K562 (cell line): ENCODE measurements around the gene TCAP. TPM values are rescaled to one million over a fixed set of nuclear protein-coding genes. Genes with fewer than 3 reads are reported as not detected.

Source experiments
- ARID1B ChIP-seq: fragments of 450-650 bp; IDR thresholded peaks from 2 replicates; pipeline ENCODE4 v1.6.1; 2016; ENCODE audit warnings: antibody characterized with exemption, mild to moderate bottlenecking, inconsistent platforms
- BRD4 ChIP-seq: fragments of 200-600 bp; sonication (generic); IDR thresholded peaks from 2 replicates; pipeline ENCODE4 v1.6.1; 2017; ENCODE audit warnings: inconsistent platforms
- CREM ChIP-seq: IDR thresholded peaks from 2 replicates; pipeline ENCODE4 v1.6.1; 2014; ENCODE audit warnings: antibody characterized with exemption, low read depth
- EP400 ChIP-seq: fragments of 450-650 bp; IDR thresholded peaks from 2 replicates; pipeline ENCODE4 v1.6.1; 2017; ENCODE audit warnings: antibody characterized with exemption, mild to moderate bottlenecking, moderate library complexity
- GTF2F1 ChIP-seq: IDR thresholded peaks from 2 replicates; pipeline ENCODE4 v1.6.1; 2011; ENCODE audit warnings: low read depth, low read length, improper control_type of control experiment
- HNRNPLL ChIP-seq: fragments of 200-400 bp; formaldehyde crosslinking; IDR thresholded peaks from 2 replicates; pipeline ENCODE4 v1.6.1; 2017; ENCODE audit warnings: low read length, low read depth, mild to moderate bottlenecking; ENCODE audit not compliant: poor library complexity, severe bottlenecking
- KDM1A ChIP-seq, 2 experiments: fragments of 450-650 bp; IDR thresholded peaks; 2 replicates each; pipeline ENCODE4 v1.6.1; 2016; ENCODE audit warnings: mild to moderate bottlenecking in 2 of 2
- LEF1 ChIP-seq: fragments of 450-650 bp; IDR thresholded peaks from 2 replicates; pipeline ENCODE4 v1.6.1; 2016; ENCODE audit warnings: mild to moderate bottlenecking
- NR2C1 ChIP-seq, 2 experiments: fragments of 450-650 bp; IDR thresholded peaks; 2 replicates each; pipeline ENCODE4 v1.6.1; 2017; ENCODE audit warnings: mild to moderate bottlenecking in 2 of 2, antibody characterized with exemption in 1 of 2, inconsistent platforms in 1 of 2, missing compliant biosample characterization in 1 of 2, missing genetic modification characterization in 1 of 2
- NR4A1 ChIP-seq, 2 experiments: fragments of 250-450 bp in 1 of 2; fragments of 450-650 bp in 1 of 2; sonication (Bioruptor Pico) in 1 of 2; IDR thresholded peaks; 2 replicates each; pipeline versions ENCODE4 v1.4.0 to v1.6.1; 2016 to 2020; ENCODE audit warnings: mild to moderate bottlenecking in 2 of 2, missing compliant biosample characterization in 1 of 2, missing genetic modification characterization in 1 of 2, moderate library complexity in 1 of 2
- RBFOX2 ChIP-seq: fragments of 200-400 bp; formaldehyde crosslinking; IDR thresholded peaks from 2 replicates; pipeline ENCODE4 v1.6.1; 2017; ENCODE audit warnings: low read depth, mild to moderate bottlenecking, low read length, moderate library complexity
- ZC3H8 ChIP-seq: fragments of 450-650 bp; IDR thresholded peaks from 2 replicates; pipeline ENCODE4 v1.6.1; 2017
- ZFP36 ChIP-seq: fragments of 150-350 bp; IDR thresholded peaks from 2 replicates; pipeline ENCODE4 v1.6.1; 2018; ENCODE audit warnings: low read length, low read depth; ENCODE audit not compliant: partially characterized antibody
- ZKSCAN1 ChIP-seq: fragments of 150-350 bp; IDR thresholded peaks from 2 replicates; pipeline ENCODE4 v1.6.1; 2016; ENCODE audit warnings: low read depth, low read length
- ZNF253 ChIP-seq: fragments of 250-450 bp; sonication (Bioruptor Pico); conservative IDR thresholded peaks from 2 replicates; pipeline ENCODE4 v1.6.1; 2021; ENCODE audit warnings: mild to moderate bottlenecking
- ZNF274 ChIP-seq: IDR thresholded peaks from 2 replicates; pipeline ENCODE4 v1.6.1; 2011; ENCODE audit warnings: low read depth, mild to moderate bottlenecking, low read length, moderate library complexity, borderline replicate concordance
- polyA plus RNA-seq, 8 experiments: library from polyadenylated mRNA; depleted of rRNA in 4 of 8; stranded (reverse) in 5 of 8; unstranded in 3 of 8; fragments of >200 nt; fragmentation: Nextera tagmentation in 2 of 8; fragmentation: Illumina TruSeq in 1 of 8; extraction: Ambion mirVana in 2 of 8; extraction: Trizol in 1 of 8; gene quantifications; 2 replicates each; pipeline versions ENCODE4 v1.2.1 to v1.2.3, GENCODE V29; 2011 to 2014; ENCODE audit warnings: inconsistent platforms in 1 of 8, missing spikeins in 1 of 8
- total RNA-seq, 7 experiments: library from RNA; depleted of rRNA in 6 of 7; stranded (reverse); fragments of >200 nt in 6 of 7; fragmentation: Illumina TruSeq in 2 of 7; extraction: Trizol in 2 of 7; gene quantifications; 2 replicates each; pipeline versions ENCODE4 v1.2.1 to v1.2.3, GENCODE V29; 2011 to 2021; ENCODE audit warnings: low replicate concordance in 1 of 7
- TF ChIP-seq, protein P1 (sequence below): sonication (generic); formaldehyde crosslinking; IDR thresholded peaks from 2 replicates; pipeline ENCODE4 v1.8.0; 2022; ENCODE audit warnings: mild to moderate bottlenecking, low read depth, missing genetic modification reagents
- TF ChIP-seq, protein P2 (sequence below): fragments of 200-800 bp; sonication (Bioruptor generic); IDR thresholded peaks from 2 replicates; pipeline ENCODE4 v1.6.1; 2017; ENCODE audit warnings: missing genetic modification characterization, missing compliant biosample characterization
- TF ChIP-seq, protein P3 (sequence below): fragments of 450-650 bp; conservative IDR thresholded peaks from 2 replicates; pipeline ENCODE4 v1.6.1; 2016; ENCODE audit warnings: missing genetic modification characterization, low read depth, mild to moderate bottlenecking, missing compliant biosample characterization, moderate library complexity
- TF ChIP-seq, protein P4 (sequence below): IDR thresholded peaks from 2 replicates; pipeline ENCODE4 v1.6.1; 2016; ENCODE audit warnings: missing genetic modification characterization, missing compliant biosample characterization
- TF ChIP-seq, protein P5 (sequence below): fragments of 250-450 bp; sonication (Bioruptor Pico); IDR thresholded peaks from 2 replicates; pipeline ENCODE4 v1.9.0; 2021; ENCODE audit warnings: mild to moderate bottlenecking, inconsistent platforms

The TCAP gene
- total and polyA plus RNA-seq, 9 of the 15 experiments (the other 6 are each of a cell fraction or from before 2014, with no cell fraction given), result 0.33 to 1.4 (median 0.82) TPM; not detected in 2

DNA sequence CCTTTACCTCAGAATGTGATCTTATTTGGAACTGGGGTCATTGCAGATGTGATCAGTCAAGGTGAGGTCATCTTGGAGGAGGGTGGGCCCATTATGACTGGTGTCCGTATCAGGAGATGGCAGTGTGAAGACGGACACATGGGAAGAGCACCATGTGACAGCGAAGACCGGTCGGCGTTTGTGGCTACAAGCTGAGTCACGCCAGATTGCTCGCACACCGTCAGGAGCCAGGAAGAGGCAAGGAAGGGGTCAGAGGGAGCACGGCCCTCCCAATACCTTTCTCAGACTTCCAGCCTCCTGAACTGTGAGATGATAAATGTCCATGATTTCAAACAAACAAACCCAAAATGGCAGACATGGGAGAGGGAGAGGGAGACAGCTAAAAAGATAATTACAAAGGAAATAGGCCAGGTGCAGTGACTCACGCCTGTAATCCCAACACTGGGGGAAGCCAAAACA, 15.0 kb upstream of the TCAP start (continued):
- TF ChIP-seq, protein P1, sequence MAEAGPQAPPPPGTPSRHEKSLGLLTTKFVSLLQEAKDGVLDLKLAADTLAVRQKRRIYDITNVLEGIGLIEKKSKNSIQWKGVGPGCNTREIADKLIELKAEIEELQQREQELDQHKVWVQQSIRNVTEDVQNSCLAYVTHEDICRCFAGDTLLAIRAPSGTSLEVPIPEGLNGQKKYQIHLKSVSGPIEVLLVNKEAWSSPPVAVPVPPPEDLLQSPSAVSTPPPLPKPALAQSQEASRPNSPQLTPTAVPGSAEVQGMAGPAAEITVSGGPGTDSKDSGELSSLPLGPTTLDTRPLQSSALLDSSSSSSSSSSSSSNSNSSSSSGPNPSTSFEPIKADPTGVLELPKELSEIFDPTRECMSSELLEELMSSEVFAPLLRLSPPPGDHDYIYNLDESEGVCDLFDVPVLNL (CRISPR knock-in tag), result no peak
- TF ChIP-seq NR2C1 (IDR thresholded peaks at IDR 0.05) (peak; percentile 78), NR2C1 (tag; IDR thresholded peaks at IDR 0.05) (peak; percentile 84), GTF2F1 (no peak), CREM (peak; percentile 78), RBFOX2 (peak; percentile 39; the same call in 1 of the 2 replicates), ZFP36 (peak; percentile 26), ZKSCAN1 (no peak), KDM1A (IDR thresholded peaks at IDR 0.05) (peak; percentile 21 to 43; a peak in 3 of 4 replicates), ARID1B (peak; percentile 89), NR4A1 (CRISPR knock-in tag; IDR thresholded peaks at IDR 0.05) (peak; percentile 57; the same call in 1 of the 2 replicates), NR4A1 (tag; IDR thresholded peaks at IDR 0.05) (peak; percentile 61; the same call in 1 of the 2 replicates), LEF1 (peak; percentile 73), EP400 (peak; percentile 93), ZNF274 (no peak), ZNF253 (no peak), ZC3H8 (0 out of 2 replicates have a peak, but pooled peaks have one; percentile 13), BRD4 (no peak), HNRNPLL (no peak)
- TF ChIP-seq, protein P2, sequence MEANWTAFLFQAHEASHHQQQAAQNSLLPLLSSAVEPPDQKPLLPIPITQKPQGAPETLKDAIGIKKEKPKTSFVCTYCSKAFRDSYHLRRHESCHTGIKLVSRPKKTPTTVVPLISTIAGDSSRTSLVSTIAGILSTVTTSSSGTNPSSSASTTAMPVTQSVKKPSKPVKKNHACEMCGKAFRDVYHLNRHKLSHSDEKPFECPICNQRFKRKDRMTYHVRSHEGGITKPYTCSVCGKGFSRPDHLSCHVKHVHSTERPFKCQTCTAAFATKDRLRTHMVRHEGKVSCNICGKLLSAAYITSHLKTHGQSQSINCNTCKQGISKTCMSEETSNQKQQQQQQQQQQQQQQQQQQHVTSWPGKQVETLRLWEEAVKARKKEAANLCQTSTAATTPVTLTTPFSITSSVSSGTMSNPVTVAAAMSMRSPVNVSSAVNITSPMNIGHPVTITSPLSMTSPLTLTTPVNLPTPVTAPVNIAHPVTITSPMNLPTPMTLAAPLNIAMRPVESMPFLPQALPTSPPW, result peak; percentile 64
- TF ChIP-seq, protein P3, sequence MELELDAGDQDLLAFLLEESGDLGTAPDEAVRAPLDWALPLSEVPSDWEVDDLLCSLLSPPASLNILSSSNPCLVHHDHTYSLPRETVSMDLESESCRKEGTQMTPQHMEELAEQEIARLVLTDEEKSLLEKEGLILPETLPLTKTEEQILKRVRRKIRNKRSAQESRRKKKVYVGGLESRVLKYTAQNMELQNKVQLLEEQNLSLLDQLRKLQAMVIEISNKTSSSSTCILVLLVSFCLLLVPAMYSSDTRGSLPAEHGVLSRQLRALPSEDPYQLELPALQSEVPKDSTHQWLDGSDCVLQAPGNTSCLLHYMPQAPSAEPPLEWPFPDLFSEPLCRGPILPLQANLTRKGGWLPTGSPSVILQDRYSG (tag), result peak; percentile 81; the same call in 1 of the 2 replicates
- TF ChIP-seq, protein P4, sequence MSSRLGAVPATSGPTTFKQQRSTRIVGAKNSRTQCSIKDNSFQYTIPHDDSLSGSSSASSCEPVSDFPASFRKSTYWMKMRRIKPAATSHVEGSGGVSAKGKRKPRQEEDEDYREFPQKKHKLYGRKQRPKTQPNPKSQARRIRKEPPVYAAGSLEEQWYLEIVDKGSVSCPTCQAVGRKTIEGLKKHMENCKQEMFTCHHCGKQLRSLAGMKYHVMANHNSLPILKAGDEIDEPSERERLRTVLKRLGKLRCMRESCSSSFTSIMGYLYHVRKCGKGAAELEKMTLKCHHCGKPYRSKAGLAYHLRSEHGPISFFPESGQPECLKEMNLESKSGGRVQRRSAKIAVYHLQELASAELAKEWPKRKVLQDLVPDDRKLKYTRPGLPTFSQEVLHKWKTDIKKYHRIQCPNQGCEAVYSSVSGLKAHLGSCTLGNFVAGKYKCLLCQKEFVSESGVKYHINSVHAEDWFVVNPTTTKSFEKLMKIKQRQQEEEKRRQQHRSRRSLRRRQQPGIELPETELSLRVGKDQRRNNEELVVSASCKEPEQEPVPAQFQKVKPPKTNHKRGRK, result no peak
- TF ChIP-seq, protein P5, sequence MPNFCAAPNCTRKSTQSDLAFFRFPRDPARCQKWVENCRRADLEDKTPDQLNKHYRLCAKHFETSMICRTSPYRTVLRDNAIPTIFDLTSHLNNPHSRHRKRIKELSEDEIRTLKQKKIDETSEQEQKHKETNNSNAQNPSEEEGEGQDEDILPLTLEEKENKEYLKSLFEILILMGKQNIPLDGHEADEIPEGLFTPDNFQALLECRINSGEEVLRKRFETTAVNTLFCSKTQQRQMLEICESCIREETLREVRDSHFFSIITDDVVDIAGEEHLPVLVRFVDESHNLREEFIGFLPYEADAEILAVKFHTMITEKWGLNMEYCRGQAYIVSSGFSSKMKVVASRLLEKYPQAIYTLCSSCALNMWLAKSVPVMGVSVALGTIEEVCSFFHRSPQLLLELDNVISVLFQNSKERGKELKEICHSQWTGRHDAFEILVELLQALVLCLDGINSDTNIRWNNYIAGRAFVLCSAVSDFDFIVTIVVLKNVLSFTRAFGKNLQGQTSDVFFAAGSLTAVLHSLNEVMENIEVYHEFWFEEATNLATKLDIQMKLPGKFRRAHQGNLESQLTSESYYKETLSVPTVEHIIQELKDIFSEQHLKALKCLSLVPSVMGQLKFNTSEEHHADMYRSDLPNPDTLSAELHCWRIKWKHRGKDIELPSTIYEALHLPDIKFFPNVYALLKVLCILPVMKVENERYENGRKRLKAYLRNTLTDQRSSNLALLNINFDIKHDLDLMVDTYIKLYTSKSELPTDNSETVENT (CRISPR knock-in tag), result no peak
